Measurements from ENCODE around the gene CASQ2.

- no peak for TF ChIP-seq CTCF (IDR thresholded peaks at IDR 0.05)
- no peak for TF ChIP-seq POLR2A (IDR thresholded peaks at IDR 0.05)
Measured at GRCh38 chr1:115651391-115651790, 117.1 kb downstream of the CASQ2 start.
